Measurements from ENCODE around the gene EEFSEC.

The EEFSEC gene

GRCh38 chr3:128153156-128154041, at the start of gene EEFSEC:
Gene EEFSEC, plus strand, starts transcription at chr3:128153481. Its CDS starts 27 bp downstream, at chr3:128153508.
- DNase-seq: peak; percentile 86

- no peak for DNase-seq
Measured at GRCh38 chr3:128107834-128108233, 45.4 kb upstream of the EEFSEC start.

- DNase-seq: no peak
Measured at GRCh38 chr3:128111147-128111546, 42.1 kb upstream of the EEFSEC start.

- peak; percentile 61 for DNase-seq
Measured at GRCh38 chr3:128112357-128112968, 40.8 kb upstream of the EEFSEC start.

- no peak for DNase-seq
Measured at GRCh38 chr3:128113817-128114794, 39.2 kb upstream of the EEFSEC start.

GRCh38 chr3:128122013-128122412, 31.3 kb upstream of the EEFSEC start:
- DNase-seq: no peak

- DNase-seq: no peak
Measured at GRCh38 chr3:128123156-128123537, 30.1 kb upstream of the EEFSEC start.

GRCh38 chr3:128123538-128124368, 29.5 kb upstream of the EEFSEC start, which contains the start of gene RUVBL1:
Gene RUVBL1, minus strand, starts transcription at chr3:128123812. Its CDS starts 88 bp downstream, at chr3:128123724.
- peak; percentile 99 for DNase-seq

GRCh38 chr3:128127236-128127635, 26.0 kb upstream of the EEFSEC start:
- DNase-seq: no peak

- DNase-seq: no peak
Measured at GRCh38 chr3:128128251-128128650, 25.0 kb upstream of the EEFSEC start.

GRCh38 chr3:128131897-128132646, 21.2 kb upstream of the EEFSEC start:
- DNase-seq: no peak

GRCh38 chr3:128133273-128133883, 19.9 kb upstream of the EEFSEC start:
- peak; percentile 17 for DNase-seq

GRCh38 chr3:128143496-128143895, 9.8 kb upstream of the EEFSEC start:
- DNase-seq: no peak

GRCh38 chr3:128144512-128145187, 8.6 kb upstream of the EEFSEC start:
- no peak for DNase-seq

- no peak for DNase-seq
Measured at GRCh38 chr3:128145279-128145678, 8.0 kb upstream of the EEFSEC start.

- no peak for DNase-seq
Measured at GRCh38 chr3:128146201-128146600, 7.1 kb upstream of the EEFSEC start.

- DNase-seq: no peak
Measured at GRCh38 chr3:128149650-128150049, 3.6 kb upstream of the EEFSEC start.

GRCh38 chr3:128151758-128152274, 1.5 kb upstream of the EEFSEC start:
- no peak for DNase-seq

- DNase-seq: no peak
Measured at GRCh38 chr3:128152419-128153155, 694 bp upstream of the EEFSEC start.

Measured in stimulated activated CD4-positive, alpha-beta T cell treated with anti-CD3 and anti-CD28 coated beads, Interleukin-1b, Interleukin-23, amount 100 ng/mL, for 48 hours (primary cell).